ENCODE data around the gene TFPI.
"Not testable (repeated sequence)": the region's sequence is repeated elsewhere in the genome, so short reads cannot be mapped to it uniquely, and the experiment has no call there.

Gene TFPI

GRCh38 chr2:187519419-187520120 lies 34.7 kb downstream of the TFPI start:
- Histone ChIP-seq H3K79me2 (ENCODE audit: insufficient read depth, low read length) (no peaks in the 10 kb centered on the region), H3K4me2 (ENCODE audit: insufficient read depth, low read length) (no peak overlapping the region), H4K20me1 (ENCODE audit: insufficient read depth, low read length) (no peaks in the 10 kb centered on the region), H3K27me3 (ENCODE audit: insufficient read depth, low read length, poor library complexity) (no peaks in the 10 kb centered on the region), H3K36me3 (ENCODE audit: insufficient read depth, low read length) (no peaks in the 10 kb centered on the region), H3K4me1 (ENCODE audit: insufficient read depth, low read length) (no peaks in the 10 kb centered on the region), H3K9me3 (ENCODE audit: insufficient read depth, low read length, severe bottlenecking) (no peaks in the 10 kb centered on the region), H3K4me3 (ENCODE audit: low read depth in 1 of 2, low read length in 2 of 2) (no peak overlapping the region), H3K9ac (ENCODE audit: low read depth, low read length) (no peak overlapping the region), H3K27ac (ENCODE audit: low read length) (no peak overlapping the region), H2AFZ (ENCODE audit: low read depth, low read length) (no peak overlapping the region)
- DNase-seq (no peak), ATAC-seq (ENCODE audit: insufficient read depth, low read depth) (no peak)
- TF ChIP-seq, protein P1, sequence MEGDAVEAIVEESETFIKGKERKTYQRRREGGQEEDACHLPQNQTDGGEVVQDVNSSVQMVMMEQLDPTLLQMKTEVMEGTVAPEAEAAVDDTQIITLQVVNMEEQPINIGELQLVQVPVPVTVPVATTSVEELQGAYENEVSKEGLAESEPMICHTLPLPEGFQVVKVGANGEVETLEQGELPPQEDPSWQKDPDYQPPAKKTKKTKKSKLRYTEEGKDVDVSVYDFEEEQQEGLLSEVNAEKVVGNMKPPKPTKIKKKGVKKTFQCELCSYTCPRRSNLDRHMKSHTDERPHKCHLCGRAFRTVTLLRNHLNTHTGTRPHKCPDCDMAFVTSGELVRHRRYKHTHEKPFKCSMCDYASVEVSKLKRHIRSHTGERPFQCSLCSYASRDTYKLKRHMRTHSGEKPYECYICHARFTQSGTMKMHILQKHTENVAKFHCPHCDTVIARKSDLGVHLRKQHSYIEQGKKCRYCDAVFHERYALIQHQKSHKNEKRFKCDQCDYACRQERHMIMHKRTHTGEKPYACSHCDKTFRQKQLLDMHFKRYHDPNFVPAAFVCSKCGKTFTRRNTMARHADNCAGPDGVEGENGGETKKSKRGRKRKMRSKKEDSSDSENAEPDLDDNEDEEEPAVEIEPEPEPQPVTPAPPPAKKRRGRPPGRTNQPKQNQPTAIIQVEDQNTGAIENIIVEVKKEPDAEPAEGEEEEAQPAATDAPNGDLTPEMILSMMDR (IDR thresholded peaks at IDR 0.05; ENCODE audit: borderline replicate concordance, extremely low read depth, low read length, poor library complexity, severe bottlenecking) = no peak
- no peak for TF ChIP-seq EZH2 (IDR thresholded peaks at IDR 0.05; ENCODE audit: borderline replicate concordance, low read depth, low read length, severe bottlenecking)

DNA sequence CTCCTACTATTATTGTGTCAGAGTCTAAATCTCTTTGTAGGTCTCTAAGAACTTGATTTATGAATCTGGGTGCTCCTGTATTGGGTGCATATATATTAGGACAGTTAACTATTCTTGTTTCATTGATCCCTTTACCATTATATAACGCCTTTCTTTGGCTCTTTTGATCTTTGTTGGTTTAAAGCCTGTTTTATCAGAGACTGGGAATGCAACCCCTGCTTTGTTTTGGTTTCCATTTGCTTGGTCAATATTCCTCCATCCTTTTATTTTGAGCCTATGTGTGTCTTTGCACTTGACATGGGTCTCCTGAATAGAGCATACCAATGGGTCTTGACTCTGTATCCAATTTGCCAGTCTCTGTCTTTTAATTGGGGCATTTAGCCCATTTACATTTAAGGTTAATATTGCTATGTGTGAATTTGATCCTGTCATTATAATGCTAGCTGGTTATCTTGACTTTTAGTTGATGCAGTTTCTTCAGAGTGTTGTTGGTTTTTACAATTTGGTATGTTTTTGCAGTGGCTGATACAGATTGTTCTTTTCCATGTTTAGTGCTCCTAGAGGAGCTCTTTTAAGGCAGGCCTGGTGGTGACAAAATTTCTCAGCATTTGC lies 36.4 kb downstream of the TFPI start:
- not testable (repeated sequence) for H3K9ac ChIP-seq (ENCODE audit: low read depth, low read length); ATAC-seq (ENCODE audit: insufficient read depth, low read depth); DNase-seq; H3K4me2 ChIP-seq (ENCODE audit: insufficient read depth, low read length); H3K4me3 ChIP-seq (ENCODE audit: low read depth in 1 of 2, low read length in 2 of 2); H3K9me3 ChIP-seq (ENCODE audit: insufficient read depth, low read length, severe bottlenecking); H3K27ac ChIP-seq (ENCODE audit: low read length); H3K36me3 ChIP-seq (ENCODE audit: insufficient read depth, low read length); H3K27me3 ChIP-seq (ENCODE audit: insufficient read depth, low read length, poor library complexity); H3K4me1 ChIP-seq (ENCODE audit: insufficient read depth, low read length); H4K20me1 ChIP-seq (ENCODE audit: insufficient read depth, low read length); H2AFZ ChIP-seq (ENCODE audit: low read depth, low read length); H3K79me2 ChIP-seq (ENCODE audit: insufficient read depth, low read length)

DNA sequence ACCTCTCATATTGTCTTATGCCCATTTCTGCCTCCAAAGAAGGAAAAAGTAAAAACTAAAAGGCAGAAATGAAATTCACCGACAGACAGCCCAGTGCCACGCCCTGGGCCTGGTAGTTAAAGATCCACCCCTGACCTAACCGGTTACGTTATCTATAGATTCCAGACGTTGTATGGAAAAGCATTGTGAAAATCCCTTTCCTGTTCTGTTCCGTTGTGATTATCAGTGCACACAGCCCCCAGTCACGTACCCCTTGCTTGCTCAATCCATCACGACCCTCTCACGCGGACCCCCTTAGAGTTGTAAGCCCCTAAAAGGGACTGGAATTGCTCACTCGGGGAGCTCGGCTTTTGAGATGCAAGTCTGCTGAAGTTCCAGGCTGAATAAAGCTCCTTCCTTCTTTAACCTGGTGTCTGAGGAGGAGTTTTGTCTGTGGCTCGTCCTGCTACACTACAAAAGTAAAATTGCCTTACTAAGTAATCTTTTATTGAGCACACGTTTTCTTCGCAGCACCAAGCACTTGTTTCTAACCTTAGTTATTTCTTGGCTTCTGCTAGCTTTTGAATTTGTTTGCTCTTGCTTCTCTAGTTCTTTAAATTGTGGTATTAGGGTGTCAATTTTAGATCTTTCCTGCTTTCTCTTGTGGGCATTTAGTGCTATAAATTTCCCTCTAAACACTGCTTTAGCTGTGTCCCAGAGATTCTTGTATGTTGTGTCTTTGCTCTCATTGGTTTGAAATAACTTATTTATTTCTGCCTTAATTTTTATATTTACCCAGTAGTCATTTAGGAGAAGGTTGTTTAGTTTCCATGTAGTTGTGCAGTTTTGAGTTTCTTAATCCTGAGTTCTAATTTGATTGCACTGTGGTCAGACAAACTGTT lies 37.4 kb downstream of the TFPI start:
- H3K36me3 ChIP-seq (ENCODE audit: insufficient read depth, low read length); H3K4me3 ChIP-seq (ENCODE audit: low read depth in 1 of 2, low read length in 2 of 2); DNase-seq; H3K4me2 ChIP-seq (ENCODE audit: insufficient read depth, low read length); H3K9ac ChIP-seq (ENCODE audit: low read depth, low read length); H3K27me3 ChIP-seq (ENCODE audit: insufficient read depth, low read length, poor library complexity); ATAC-seq (ENCODE audit: insufficient read depth, low read depth); H3K9me3 ChIP-seq (ENCODE audit: insufficient read depth, low read length, severe bottlenecking); H4K20me1 ChIP-seq (ENCODE audit: insufficient read depth, low read length); H2AFZ ChIP-seq (ENCODE audit: low read depth, low read length); H3K79me2 ChIP-seq (ENCODE audit: insufficient read depth, low read length); H3K4me1 ChIP-seq (ENCODE audit: insufficient read depth, low read length); H3K27ac ChIP-seq (ENCODE audit: low read length): not testable (repeated sequence)

DNA sequence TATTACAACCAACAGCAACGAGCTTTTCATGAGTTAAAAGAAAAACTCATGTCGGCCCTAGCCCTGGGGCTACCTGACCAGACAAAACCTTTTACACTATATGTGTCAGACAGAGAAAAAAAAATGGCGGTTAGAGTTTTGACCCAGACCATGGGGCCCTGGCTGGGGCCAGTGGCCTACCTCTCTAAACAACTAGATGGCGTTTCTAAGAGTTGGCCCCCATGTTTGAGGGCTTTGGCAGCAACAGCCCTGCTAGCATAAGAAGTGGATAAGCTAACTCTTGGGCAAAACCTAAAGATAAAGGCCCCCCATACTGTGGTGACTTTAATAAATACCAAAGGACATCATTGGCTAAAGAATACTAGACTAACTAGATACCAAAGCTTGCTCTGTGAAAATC lies 39.3 kb downstream of the TFPI start:
- no peak overlapping the region for H3K27ac ChIP-seq (ENCODE audit: low read length)
- H3K4me3 ChIP-seq (ENCODE audit: low read depth in 1 of 2, low read length in 2 of 2) = no peak overlapping the region
- H3K27me3 ChIP-seq (ENCODE audit: insufficient read depth, low read length, poor library complexity) = no peaks in the 10 kb centered on the region
- no peak for ATAC-seq (ENCODE audit: insufficient read depth, low read depth)
- no peaks in the 10 kb centered on the region for H4K20me1 ChIP-seq (ENCODE audit: insufficient read depth, low read length)
- H3K4me1 ChIP-seq (ENCODE audit: insufficient read depth, low read length) = no peaks in the 10 kb centered on the region
- no peak overlapping the region for H3K4me2 ChIP-seq (ENCODE audit: insufficient read depth, low read length)
- TF ChIP-seq, protein P1 (IDR thresholded peaks at IDR 0.05; ENCODE audit: borderline replicate concordance, extremely low read depth, low read length, poor library complexity, severe bottlenecking) = no peak
- no peak for TF ChIP-seq EZH2 (IDR thresholded peaks at IDR 0.05; ENCODE audit: borderline replicate concordance, low read depth, low read length, severe bottlenecking)
- DNase-seq = no peak
- no peak overlapping the region for H3K9ac ChIP-seq (ENCODE audit: low read depth, low read length)
- no peaks in the 10 kb centered on the region for H3K36me3 ChIP-seq (ENCODE audit: insufficient read depth, low read length)
- H3K79me2 ChIP-seq (ENCODE audit: insufficient read depth, low read length) = no peaks in the 10 kb centered on the region
- H2AFZ ChIP-seq (ENCODE audit: low read depth, low read length) = no peak overlapping the region
- H3K9me3 ChIP-seq (ENCODE audit: insufficient read depth, low read length, severe bottlenecking) = no peaks in the 10 kb centered on the region

DNA sequence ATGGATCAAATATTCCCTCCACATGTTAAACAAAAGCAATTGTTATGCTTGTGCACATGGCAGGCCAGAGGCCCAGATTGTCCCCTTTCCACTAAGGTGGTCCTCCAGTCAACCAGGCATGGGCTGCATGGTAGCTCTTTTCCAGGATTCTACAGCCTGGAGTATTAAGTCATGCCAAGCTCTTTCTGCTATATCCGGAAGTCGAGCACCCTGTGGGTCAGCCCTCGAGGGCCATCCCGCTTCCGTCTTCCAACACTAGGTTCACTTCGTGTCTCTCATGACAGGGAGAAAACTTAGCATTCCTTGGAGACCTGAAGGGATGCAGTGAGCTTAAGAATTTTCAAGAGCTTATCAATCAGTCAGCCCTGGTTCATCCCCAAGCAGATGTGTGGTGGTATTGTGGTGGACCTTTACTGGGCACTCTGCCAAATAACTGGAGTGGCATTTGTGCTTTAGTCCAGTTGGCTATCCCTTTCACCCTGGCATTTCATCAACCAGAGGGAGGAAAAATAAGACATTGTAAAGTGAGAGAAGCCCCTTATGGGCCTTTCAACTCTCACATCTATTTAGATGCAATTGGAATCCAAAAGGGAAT lies 39.9 kb downstream of the TFPI start:
- not testable (repeated sequence) for ATAC-seq (ENCODE audit: insufficient read depth, low read depth); H4K20me1 ChIP-seq (ENCODE audit: insufficient read depth, low read length); H3K79me2 ChIP-seq (ENCODE audit: insufficient read depth, low read length); H3K9ac ChIP-seq (ENCODE audit: low read depth, low read length); H3K4me1 ChIP-seq (ENCODE audit: insufficient read depth, low read length); H2AFZ ChIP-seq (ENCODE audit: low read depth, low read length); H3K36me3 ChIP-seq (ENCODE audit: insufficient read depth, low read length); H3K27me3 ChIP-seq (ENCODE audit: insufficient read depth, low read length, poor library complexity); DNase-seq; H3K4me3 ChIP-seq (ENCODE audit: low read depth in 1 of 2, low read length in 2 of 2); H3K9me3 ChIP-seq (ENCODE audit: insufficient read depth, low read length, severe bottlenecking); H3K4me2 ChIP-seq (ENCODE audit: insufficient read depth, low read length); H3K27ac ChIP-seq (ENCODE audit: low read length)

All from DND-41 (cell line).